GM12878 (cell line): ENCODE measurements around the gene SEPTIN6. TPM values are rescaled to one million over a fixed set of nuclear protein-coding genes. Genes with fewer than 3 reads are reported as not detected.

ENCODE experiments used
- ATF7 ChIP-seq: fragments of 450-650 bp; IDR thresholded peaks from 2 replicates; pipeline ENCODE4 v1.6.1; 2016; ENCODE audit warnings: low read depth, mild to moderate bottlenecking
- BCL11A ChIP-seq: IDR thresholded peaks from 2 replicates; pipeline ENCODE4 v1.6.1; 2011; ENCODE audit warnings: low read depth, low read length
- E2F8 ChIP-seq: fragments of 450-650 bp; IDR thresholded peaks from 2 replicates; pipeline ENCODE4 v1.6.1; 2018; ENCODE audit warnings: mild to moderate bottlenecking, low read depth, moderate library complexity; ENCODE audit not compliant: partially characterized antibody
- EGR1 ChIP-seq, 2 experiments: IDR thresholded peaks; 1 replicate in 1 of 2; 2 replicates in 1 of 2; pipeline ENCODE4 v1.6.1; 2011 to 2012; ENCODE audit warnings: low read depth in 2 of 2, low read length in 2 of 2, borderline replicate concordance in 1 of 2, mild to moderate bottlenecking in 1 of 2, moderate library complexity in 1 of 2
- ETV6 ChIP-seq, 2 experiments: fragments of 450-650 bp in 1 of 2; IDR thresholded peaks in 1 of 2; conservative IDR thresholded peaks in 1 of 2; 2 replicates each; pipeline ENCODE4 v1.6.1; 2014; ENCODE audit warnings: antibody characterized with exemption in 1 of 2, borderline replicate concordance in 1 of 2, low read depth in 1 of 2, mild to moderate bottlenecking in 1 of 2, moderate library complexity in 1 of 2
- FOS ChIP-seq: IDR thresholded peaks from 3 replicates; pipeline ENCODE4 v1.6.1; 2011; ENCODE audit warnings: borderline replicate concordance; ENCODE audit not compliant: insufficient read length; ENCODE audit errors: extremely low read depth
- FOXK2 ChIP-seq: fragments of 450-650 bp; IDR thresholded peaks from 2 replicates; pipeline ENCODE4 v1.6.1; 2017; ENCODE audit warnings: mild to moderate bottlenecking, moderate library complexity
- GATAD2B ChIP-seq: fragments of 450-650 bp; conservative IDR thresholded peaks from 2 replicates; pipeline ENCODE4 v1.6.1; 2017; ENCODE audit warnings: low read depth, mild to moderate bottlenecking, moderate library complexity
- MEF2B ChIP-seq: fragments of 450-650 bp; IDR thresholded peaks from 2 replicates; pipeline ENCODE4 v1.6.1; 2018; ENCODE audit warnings: mild to moderate bottlenecking, moderate library complexity; ENCODE audit not compliant: partially characterized antibody, poor library complexity, severe bottlenecking
- NR2C1 ChIP-seq: fragments of 450-650 bp; IDR thresholded peaks from 2 replicates; pipeline ENCODE4 v1.6.1; 2017; ENCODE audit warnings: antibody characterized with exemption, mild to moderate bottlenecking, moderate library complexity
- POLR2AphosphoS5 ChIP-seq: IDR thresholded peaks from 2 replicates; pipeline ENCODE4 v1.6.1; 2011; ENCODE audit warnings: mild to moderate bottlenecking, low read length, inconsistent platforms
- RAD51 ChIP-seq: fragments of 450-650 bp; IDR thresholded peaks from 2 replicates; pipeline ENCODE4 v1.6.1; 2016; ENCODE audit warnings: moderate library complexity, mild to moderate bottlenecking, inconsistent platforms
- TBL1XR1 ChIP-seq: IDR thresholded peaks from 2 replicates; pipeline ENCODE4 v1.6.1; 2012; ENCODE audit warnings: low read depth, low read length, improper control_type of control experiment
- ZBTB4 ChIP-seq: fragments of 450-650 bp; formaldehyde crosslinking; IDR thresholded peaks from 2 replicates; pipeline ENCODE4 v1.4.0; 2022; ENCODE audit warnings: mild to moderate bottlenecking, moderate library complexity
- polyA plus RNA-seq, 11 experiments: library from polyadenylated mRNA; depleted of rRNA in 4 of 11; unstranded in 6 of 11; stranded (reverse) in 5 of 11; fragments of >200 nt; fragmentation: Nextera tagmentation in 4 of 11; fragmentation: Illumina TruSeq in 1 of 11; extraction: Ambion mirVana in 4 of 11; extraction: Trizol in 1 of 11; gene quantifications; 1 replicate in 1 of 11; 2 replicates in 10 of 11; pipeline versions ENCODE4 v1.2.1 to v1.2.3, GENCODE V29; 2011 to 2016; ENCODE audit warnings: inconsistent platforms in 2 of 11, missing spikeins in 2 of 11, low read depth in 1 of 11
- total RNA-seq, 4 experiments: library from RNA; depleted of rRNA in 3 of 4; stranded (reverse); fragments of >200 nt in 3 of 4; fragmentation: Illumina TruSeq in 1 of 4; extraction: Trizol in 1 of 4; gene quantifications; 2 replicates each; pipeline versions ENCODE4 v1.2.1 to v1.2.3, GENCODE V29; 2013 to 2021
- TF ChIP-seq, protein P1 (sequence below): IDR thresholded peaks from 2 replicates; pipeline ENCODE4 v1.6.1; 2012; ENCODE audit warnings: mild to moderate bottlenecking, low read depth, low read length
- TF ChIP-seq, protein P2 (sequence below): fragments of 450-650 bp; IDR thresholded peaks from 2 replicates; pipeline ENCODE4 v1.6.1; 2018; ENCODE audit warnings: borderline replicate concordance, mild to moderate bottlenecking; ENCODE audit not compliant: partially characterized antibody

Gene SEPTIN6
- total and polyA plus RNA-seq, 10 of the 15 experiments (the other 5 are each of a cell fraction or from before 2014, with no cell fraction given), result 37.2 to 353 (median 154) TPM

GRCh38 chrX:119647552-119648420 lies 45.2 kb downstream of the SEPTIN6 start (continued):
- TF ChIP-seq EGR1 (IDR thresholded peaks at IDR 0.05; ENCODE audit: borderline replicate concordance in 1 of 2, low read depth in 2 of 2, low read length in 2 of 2) (no peak), BCL11A (peak; percentile 83), E2F8 (peak; percentile 23), GATAD2B (peak; percentile 58), ZBTB4 (CRISPR knock-in tag) (no peak), ETV6 (conservative IDR thresholded peaks at IDR 0.05 in 1 of 2, IDR thresholded peaks at IDR 0.05 in 1 of 2; ENCODE audit: borderline replicate concordance in 1 of 2, low read depth in 1 of 2) (peak in 1 of 2 experiments; percentile 50; a peak in 1 of 4 replicates), FOS (no peak), POLR2AphosphoS5 (peak; percentile 46; the same call in 1 of the 2 replicates), ATF7 (peak; percentile 86), TBL1XR1 (peak; percentile 83; the same call in 1 of the 2 replicates), RAD51 (no peak), MEF2B (peak; percentile 74), FOXK2 (no peak), NR2C1 (no peak)
- TF ChIP-seq, protein P1, sequence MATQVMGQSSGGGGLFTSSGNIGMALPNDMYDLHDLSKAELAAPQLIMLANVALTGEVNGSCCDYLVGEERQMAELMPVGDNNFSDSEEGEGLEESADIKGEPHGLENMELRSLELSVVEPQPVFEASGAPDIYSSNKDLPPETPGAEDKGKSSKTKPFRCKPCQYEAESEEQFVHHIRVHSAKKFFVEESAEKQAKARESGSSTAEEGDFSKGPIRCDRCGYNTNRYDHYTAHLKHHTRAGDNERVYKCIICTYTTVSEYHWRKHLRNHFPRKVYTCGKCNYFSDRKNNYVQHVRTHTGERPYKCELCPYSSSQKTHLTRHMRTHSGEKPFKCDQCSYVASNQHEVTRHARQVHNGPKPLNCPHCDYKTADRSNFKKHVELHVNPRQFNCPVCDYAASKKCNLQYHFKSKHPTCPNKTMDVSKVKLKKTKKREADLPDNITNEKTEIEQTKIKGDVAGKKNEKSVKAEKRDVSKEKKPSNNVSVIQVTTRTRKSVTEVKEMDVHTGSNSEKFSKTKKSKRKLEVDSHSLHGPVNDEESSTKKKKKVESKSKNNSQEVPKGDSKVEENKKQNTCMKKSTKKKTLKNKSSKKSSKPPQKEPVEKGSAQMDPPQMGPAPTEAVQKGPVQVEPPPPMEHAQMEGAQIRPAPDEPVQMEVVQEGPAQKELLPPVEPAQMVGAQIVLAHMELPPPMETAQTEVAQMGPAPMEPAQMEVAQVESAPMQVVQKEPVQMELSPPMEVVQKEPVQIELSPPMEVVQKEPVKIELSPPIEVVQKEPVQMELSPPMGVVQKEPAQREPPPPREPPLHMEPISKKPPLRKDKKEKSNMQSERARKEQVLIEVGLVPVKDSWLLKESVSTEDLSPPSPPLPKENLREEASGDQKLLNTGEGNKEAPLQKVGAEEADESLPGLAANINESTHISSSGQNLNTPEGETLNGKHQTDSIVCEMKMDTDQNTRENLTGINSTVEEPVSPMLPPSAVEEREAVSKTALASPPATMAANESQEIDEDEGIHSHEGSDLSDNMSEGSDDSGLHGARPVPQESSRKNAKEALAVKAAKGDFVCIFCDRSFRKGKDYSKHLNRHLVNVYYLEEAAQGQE, result no peak
- TF ChIP-seq, protein P2, sequence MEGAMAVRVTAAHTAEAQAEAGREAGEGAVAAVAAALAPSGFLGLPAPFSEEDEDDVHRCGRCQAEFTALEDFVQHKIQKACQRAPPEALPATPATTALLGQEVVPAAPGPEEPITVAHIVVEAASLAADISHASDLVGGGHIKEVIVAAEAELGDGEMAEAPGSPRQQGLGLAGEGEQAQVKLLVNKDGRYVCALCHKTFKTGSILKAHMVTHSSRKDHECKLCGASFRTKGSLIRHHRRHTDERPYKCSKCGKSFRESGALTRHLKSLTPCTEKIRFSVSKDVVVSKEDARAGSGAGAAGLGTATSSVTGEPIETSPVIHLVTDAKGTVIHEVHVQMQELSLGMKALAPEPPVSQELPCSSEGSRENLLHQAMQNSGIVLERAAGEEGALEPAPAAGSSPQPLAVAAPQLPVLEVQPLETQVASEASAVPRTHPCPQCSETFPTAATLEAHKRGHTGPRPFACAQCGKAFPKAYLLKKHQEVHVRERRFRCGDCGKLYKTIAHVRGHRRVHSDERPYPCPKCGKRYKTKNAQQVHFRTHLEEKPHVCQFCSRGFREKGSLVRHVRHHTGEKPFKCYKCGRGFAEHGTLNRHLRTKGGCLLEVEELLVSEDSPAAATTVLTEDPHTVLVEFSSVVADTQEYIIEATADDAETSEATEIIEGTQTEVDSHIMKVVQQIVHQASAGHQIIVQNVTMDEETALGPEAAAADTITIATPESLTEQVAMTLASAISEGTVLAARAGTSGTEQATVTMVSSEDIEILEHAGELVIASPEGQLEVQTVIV, result no peak
